Glutamatergic neuron (in vitro differentiated cells): ENCODE measurements around the gene CHCHD2. TPM values are rescaled to one million over a fixed set of nuclear protein-coding genes. Genes with fewer than 3 reads are reported as not detected.

Source experiments
- DNase-seq: peaks from one replicate; pipeline ENCODE4 v3.0.0; 2022
- H3K27ac Mint-ChIP-seq: one replicate; pipeline ENCODE4 v1.8.0; 2020; ENCODE audit warnings: mild to moderate bottlenecking, mixed read lengths, inconsistent platforms; ENCODE audit not compliant: unreplicated experiment
- H3K27me3 Mint-ChIP-seq: one replicate; pipeline ENCODE4 v1.8.0; 2020; ENCODE audit warnings: mild to moderate bottlenecking, moderate library complexity, mixed read lengths, inconsistent platforms; ENCODE audit not compliant: unreplicated experiment
- H3K36me3 Mint-ChIP-seq: one replicate; pipeline ENCODE4 v1.8.0; 2020; ENCODE audit warnings: mild to moderate bottlenecking, mixed read lengths, inconsistent platforms; ENCODE audit not compliant: unreplicated experiment
- H3K4me1 Mint-ChIP-seq: one replicate; pipeline ENCODE4 v1.8.0; 2020; ENCODE audit warnings: mild to moderate bottlenecking, low read depth, mixed read lengths, inconsistent platforms; ENCODE audit not compliant: unreplicated experiment
- H3K4me3 Mint-ChIP-seq: one replicate; pipeline ENCODE4 v1.8.0; 2020; ENCODE audit warnings: mild to moderate bottlenecking, mixed read lengths, inconsistent platforms; ENCODE audit not compliant: unreplicated experiment
- H3K9me3 Mint-ChIP-seq: one replicate; pipeline ENCODE4 v1.8.0; 2020; ENCODE audit warnings: mild to moderate bottlenecking, moderate library complexity, mixed read lengths, inconsistent platforms; ENCODE audit not compliant: unreplicated experiment
- CTCF ChIP-seq: fragments of 200-600 bp; sonication (generic); IDR thresholded peaks from one replicate; pipeline ENCODE4 v1.5.0; 2021; ENCODE audit not compliant: partially characterized antibody, unreplicated experiment
- total RNA-seq: library from RNA; stranded (reverse); fragmentation: NEBNext Ultra II Directional; extraction: Animal tissue kit (Norgen Biotek cat#: 25700); gene quantifications from one replicate; pipeline ENCODE4 v1.2.1, GENCODE V29; 2021; ENCODE audit not compliant: unreplicated experiment

CHCHD2 gene
- total RNA-seq, 1 donor from 2014 or later = not detected

- no peak for DNase-seq
- peaks cover 5% of the 10 kb centered on the region for H3K9me3 Mint-ChIP-seq
- H3K27ac Mint-ChIP-seq = no peak overlapping the region
- H3K4me1 Mint-ChIP-seq = no peaks in the 10 kb centered on the region
- H3K27me3 Mint-ChIP-seq = no peaks in the 10 kb centered on the region
- TF ChIP-seq CTCF = no peak
- H3K4me3 Mint-ChIP-seq = no peak overlapping the region
- no peaks in the 10 kb centered on the region for H3K36me3 Mint-ChIP-seq
Observed at GRCh38 chr7:56091591-56091990, 14.7 kb downstream of the CHCHD2 start.

- H3K27me3 Mint-ChIP-seq = no peaks in the 10 kb centered on the region
- no peak overlapping the region for H3K27ac Mint-ChIP-seq
- DNase-seq = no peak
- H3K4me3 Mint-ChIP-seq = no peak overlapping the region
- peaks cover 4% of the 10 kb centered on the region for H3K9me3 Mint-ChIP-seq
- no peaks in the 10 kb centered on the region for H3K4me1 Mint-ChIP-seq
- no peak for TF ChIP-seq CTCF
- H3K36me3 Mint-ChIP-seq = no peaks in the 10 kb centered on the region
Observed at GRCh38 chr7:56087445-56087844, 18.8 kb downstream of the CHCHD2 start.

GRCh38 chr7:56086761-56087160 lies 19.5 kb downstream of the CHCHD2 start:
- no peak for TF ChIP-seq CTCF
- Mint-ChIP-seq H3K9me3 (peaks cover 4% of the 10 kb centered on the region), H3K36me3 (no peaks in the 10 kb centered on the region), H3K4me1 (no peaks in the 10 kb centered on the region), H3K4me3 (no peak overlapping the region), H3K27me3 (no peaks in the 10 kb centered on the region), H3K27ac (no peak overlapping the region)
- no peak for DNase-seq

- no peak overlapping the region for H3K27ac Mint-ChIP-seq
- no peak for DNase-seq
Observed at GRCh38 chr7:56083150-56083785, 23.0 kb downstream of the CHCHD2 start.

More at GRCh38 chr7:56083150-56083785, 23.0 kb downstream of the CHCHD2 start:
- Mint-ChIP-seq H3K27me3 (peaks cover 3% of the 10 kb centered on the region), H3K4me3 (no peak overlapping the region), H3K9me3 (peaks cover 2% of the 10 kb centered on the region), H3K4me1 (no peaks in the 10 kb centered on the region), H3K36me3 (no peaks in the 10 kb centered on the region)
- no peak for TF ChIP-seq CTCF
